GM06990 (cell line): ENCODE measurements around the gene PLXNB1.

ENCODE experiments used
- DNase-seq: peaks from one replicate; pipeline ENCODE4 v3.0.0-alpha.2; 2011; ENCODE audit not compliant: insufficient read length; ENCODE audit errors: extremely low read depth
- H3K27me3 ChIP-seq: replicated peaks from 2 replicates; pipeline ENCODE4 v1.6.0; 2011; ENCODE audit warnings: low read length; ENCODE audit not compliant: control insufficient read depth, insufficient read depth
- H3K36me3 ChIP-seq: 2 replicates; pipeline ENCODE4 v1.5.1; 2011; ENCODE audit warnings: low read length; ENCODE audit not compliant: control insufficient read depth, insufficient read depth
- H3K4me3 ChIP-seq: replicated peaks from 2 replicates; pipeline ENCODE4 v1.5.1; 2011; ENCODE audit warnings: low read depth, mild to moderate bottlenecking, control low read depth, low read length
- CTCF ChIP-seq: IDR thresholded peaks from 2 replicates; pipeline ENCODE4 v1.5.1; 2011; ENCODE audit warnings: low read length, control low read depth, mild to moderate bottlenecking, inconsistent platforms; ENCODE audit not compliant: insufficient read depth, poor library complexity, severe bottlenecking

The PLXNB1 gene

GRCh38 chr3:48397767-48398681 lies 31.9 kb downstream of the PLXNB1 start:
- no peaks in the 10 kb centered on the region for H3K27me3 ChIP-seq
- TF ChIP-seq CTCF: no peak
- no peaks in the 10 kb centered on the region for H3K36me3 ChIP-seq
- DNase-seq: no peak
- no peak overlapping the region for H3K4me3 ChIP-seq

- TF ChIP-seq CTCF: no peak
- Histone ChIP-seq H3K27me3 (no peaks in the 10 kb centered on the region), H3K36me3 (no peaks in the 10 kb centered on the region), H3K4me3 (no peak overlapping the region)
- no peak for DNase-seq
These were observed 34.2 kb downstream of the PLXNB1 start for GRCh38 chr3:48395714-48396113.

GRCh38 chr3:48394391-48394790 lies 35.5 kb downstream of the PLXNB1 start:
- DNase-seq: no peak
- Histone ChIP-seq H3K4me3 (no peak overlapping the region), H3K36me3 (no peaks in the 10 kb centered on the region), H3K27me3 (no peaks in the 10 kb centered on the region)
- no peak for TF ChIP-seq CTCF

- DNase-seq: no peak
- Histone ChIP-seq H3K4me3 (no peak overlapping the region), H3K36me3 (no peaks in the 10 kb centered on the region), H3K27me3 (no peaks in the 10 kb centered on the region)
- no peak for TF ChIP-seq CTCF
These were observed 40.9 kb downstream of the PLXNB1 start for GRCh38 chr3:48388966-48389365.

- no peak for DNase-seq
- H3K4me3 ChIP-seq: no peak overlapping the region
- no peak for TF ChIP-seq CTCF
These were observed 42.3 kb downstream of the PLXNB1 start for GRCh38 chr3:48387634-48388033.

More at GRCh38 chr3:48387634-48388033, 42.3 kb downstream of the PLXNB1 start:
- Histone ChIP-seq H3K27me3 (no peaks in the 10 kb centered on the region), H3K36me3 (no peaks in the 10 kb centered on the region)
